GM04504 (cell line): ENCODE results near the gene HOXB3.

Source experiments
- DNase-seq: peaks from one replicate; pipeline ENCODE4 v3.0.0-alpha.2; 2012; ENCODE audit warnings: low read depth

Gene HOXB3

GRCh38 chr17:48556576-48557401, 33.3 kb downstream of the HOXB3 start:
- DNase-seq: no peak

GRCh38 chr17:48556229-48556575, 33.8 kb downstream of the HOXB3 start:
- no peak for DNase-seq

- peak; percentile 85 for DNase-seq
Measured at GRCh38 chr17:48555258-48556228, 34.5 kb downstream of the HOXB3 start.

GRCh38 chr17:48554412-48555257, 35.4 kb downstream of the HOXB3 start:
- no peak for DNase-seq

DNA sequence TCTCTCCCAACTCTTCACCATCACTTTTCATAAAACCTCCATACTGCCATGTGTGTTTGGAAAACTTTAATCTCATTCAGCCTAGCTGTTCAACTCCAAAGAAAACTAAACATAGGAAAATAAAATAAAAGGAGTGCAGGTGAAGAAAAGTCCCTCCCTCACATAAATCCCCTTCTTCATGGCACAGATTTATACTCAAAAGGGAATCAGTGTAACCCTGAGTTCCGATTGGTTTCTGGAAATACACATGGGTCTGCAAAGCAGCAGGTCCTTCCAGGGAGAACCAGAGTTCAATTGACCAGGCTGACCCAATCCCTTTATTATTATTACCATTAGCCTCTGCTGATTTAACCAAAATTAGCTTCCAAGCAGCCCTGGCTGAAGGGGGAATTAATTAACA, 36.2 kb downstream of the HOXB3 start:
- no peak for DNase-seq

GRCh38 chr17:48553190-48553547, 36.9 kb downstream of the HOXB3 start:
- no peak for DNase-seq

- DNase-seq: no peak
Measured at GRCh38 chr17:48552466-48553189, 37.4 kb downstream of the HOXB3 start.

- DNase-seq: no peak
Measured at GRCh38 chr17:48551596-48552465, 38.2 kb downstream of the HOXB3 start.

DNA sequence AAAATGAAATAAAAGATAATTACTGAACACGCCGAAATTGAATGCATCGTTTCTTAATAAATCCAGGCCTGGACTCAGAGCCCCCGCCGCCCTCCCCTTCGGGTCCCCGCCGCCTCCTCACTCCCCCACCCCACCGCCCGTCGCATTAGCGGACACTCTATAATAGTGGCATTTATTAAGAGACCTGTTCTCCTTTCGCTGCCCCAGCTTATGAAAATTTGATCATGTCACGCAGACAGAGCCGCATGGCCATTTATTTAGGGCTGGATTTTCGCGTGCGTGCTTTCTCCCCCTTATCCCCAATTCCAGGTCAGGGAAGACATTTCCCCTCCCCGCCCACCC, 38.9 kb downstream of the HOXB3 start:
- no peak for DNase-seq

DNA sequence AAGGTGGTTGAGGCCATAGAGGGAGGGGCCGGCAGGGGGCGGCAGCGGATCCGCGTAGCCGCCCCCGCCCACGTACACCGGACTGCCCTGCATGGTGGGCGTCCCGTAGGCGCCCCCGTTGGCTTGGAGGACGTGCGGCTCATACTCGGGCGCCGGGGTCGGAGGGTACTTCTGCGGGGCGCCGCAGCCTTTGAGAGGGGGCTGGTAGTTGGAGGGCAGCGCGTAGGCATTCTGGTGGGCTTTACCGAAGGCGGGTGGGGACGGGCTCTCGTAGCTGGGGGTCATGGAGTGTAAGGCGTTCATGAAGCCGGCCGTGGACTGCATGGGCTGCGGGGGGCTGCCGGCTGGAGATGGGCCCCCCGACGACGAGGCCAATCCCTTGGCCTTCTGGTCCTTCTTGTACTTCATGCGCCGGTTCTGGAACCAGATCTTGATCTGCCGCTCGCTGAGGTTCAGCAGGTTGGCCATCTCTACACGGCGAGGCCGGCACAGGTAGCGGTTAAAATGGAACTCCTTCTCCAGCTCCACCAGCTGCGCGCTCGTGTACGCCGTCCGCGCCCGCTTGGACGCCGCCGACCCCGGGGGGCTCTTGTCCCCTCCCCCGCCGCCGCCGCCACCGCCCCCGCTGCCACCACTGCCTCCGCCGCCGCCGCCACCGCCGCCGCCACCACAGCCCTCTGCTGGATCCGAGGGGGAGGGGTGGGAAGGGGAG, 39.4 kb downstream of the HOXB3 start:
- DNase-seq: no peak

DNA sequence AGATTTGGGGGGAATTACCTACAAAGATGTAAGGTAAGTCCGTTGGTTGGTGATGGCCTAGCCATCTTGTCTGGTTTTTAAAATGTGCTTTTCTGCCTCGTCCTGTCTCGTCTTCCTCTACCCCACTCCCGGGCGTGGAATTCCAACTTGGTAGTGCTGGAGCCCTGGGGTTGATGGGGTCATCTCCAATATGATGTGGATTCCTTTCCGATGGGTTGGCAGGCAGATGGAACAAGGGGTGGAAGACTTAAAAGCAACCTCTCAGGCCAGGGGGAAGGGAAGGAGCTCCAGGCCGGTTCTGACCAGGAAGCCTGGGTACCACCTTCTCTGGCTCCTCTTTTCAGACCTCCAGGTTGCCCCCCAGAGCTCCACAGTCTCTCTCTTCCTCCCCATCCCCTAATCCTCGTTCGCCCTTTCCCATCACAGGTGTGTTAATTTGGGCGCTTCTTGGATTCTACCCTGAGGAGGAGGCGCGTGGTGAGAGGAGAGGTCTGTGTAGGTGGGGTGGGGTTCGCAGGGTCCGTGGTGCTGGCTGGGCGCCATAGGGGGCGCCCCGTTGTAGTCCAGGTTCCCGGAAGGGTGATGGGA, 40.0 kb downstream of the HOXB3 start:
- no peak for DNase-seq

- DNase-seq: no peak
Measured at GRCh38 chr17:48549281-48549630, 40.8 kb downstream of the HOXB3 start.

- no peak for DNase-seq
Measured at GRCh38 chr17:48548523-48549280, 41.3 kb downstream of the HOXB3 start.

- no peak for DNase-seq
Measured at GRCh38 chr17:48547808-48548522, 42.1 kb downstream of the HOXB3 start.

GRCh38 chr17:48546924-48547807, 42.9 kb downstream of the HOXB3 start:
- DNase-seq: no peak

GRCh38 chr17:48546137-48546923, 43.7 kb downstream of the HOXB3 start:
- DNase-seq: no peak
